ENCODE data around the gene DLGAP1. TPM values are rescaled to one million over a fixed set of nuclear protein-coding genes. Genes with fewer than 3 reads are reported as not detected.

Gene DLGAP1
- polyA plus RNA-seq, 1 donor from 2014 or later, result 4.5 TPM

DNA sequence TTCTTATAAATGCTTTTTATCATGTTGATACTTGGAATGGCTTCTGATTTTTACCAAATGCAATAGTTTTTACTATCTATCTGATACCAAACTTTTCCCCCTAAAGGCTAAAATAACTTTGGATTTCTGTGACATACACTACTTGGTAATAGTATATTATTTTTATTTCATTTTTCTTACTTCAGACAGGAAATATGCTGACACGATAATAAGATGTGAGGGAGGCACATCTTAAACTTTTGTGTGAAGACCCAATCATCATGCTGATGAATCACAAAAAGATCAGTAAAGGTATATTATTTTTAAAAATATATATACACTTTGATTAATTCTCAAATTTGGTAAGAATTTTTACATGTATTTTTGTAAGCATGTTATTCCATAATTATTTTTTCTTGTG lies 882.3 kb downstream of the DLGAP1 start:
- no peaks in the 10 kb centered on the region for H3K36me3 ChIP-seq (ENCODE audit: insufficient read depth, low read length)
- H3K9ac ChIP-seq (ENCODE audit: low read length), result no peak overlapping the region
- H2AFZ ChIP-seq (ENCODE audit: low read depth, low read length), result no peak overlapping the region
- H4K20me1 ChIP-seq (ENCODE audit: insufficient read depth), result no peaks in the 10 kb centered on the region
- H3K27ac ChIP-seq (ENCODE audit: low read length), result no peak overlapping the region
- H3K27me3 ChIP-seq (ENCODE audit: insufficient read depth, low read depth, low read length), result no peaks in the 10 kb centered on the region
- H3K4me3 ChIP-seq (ENCODE audit: low read length), result no peak overlapping the region
- H3K4me2 ChIP-seq (ENCODE audit: low read length), result no peak overlapping the region
- H3K9me3 ChIP-seq (ENCODE audit: low read length), result no peaks in the 10 kb centered on the region
- TF ChIP-seq EZH2 (IDR thresholded peaks at IDR 0.05; ENCODE audit: borderline replicate concordance, insufficient read depth, low read length, poor library complexity, severe bottlenecking) (no peak), TAF1 (IDR thresholded peaks at IDR 0.05; ENCODE audit: low read depth) (no peak), MXI1 (conservative IDR thresholded peaks at IDR 0.05; ENCODE audit: poor library complexity, severe bottlenecking) (no peak), RAD21 (conservative IDR thresholded peaks at IDR 0.05) (no peak), POLR2AphosphoS5 (IDR thresholded peaks at IDR 0.05) (no peak), EP300 (conservative IDR thresholded peaks at IDR 0.05; ENCODE audit: poor library complexity, severe bottlenecking) (no peak), SMC3 (conservative IDR thresholded peaks at IDR 0.05; ENCODE audit: poor library complexity) (no peak)
- TF ChIP-seq, protein P1, sequence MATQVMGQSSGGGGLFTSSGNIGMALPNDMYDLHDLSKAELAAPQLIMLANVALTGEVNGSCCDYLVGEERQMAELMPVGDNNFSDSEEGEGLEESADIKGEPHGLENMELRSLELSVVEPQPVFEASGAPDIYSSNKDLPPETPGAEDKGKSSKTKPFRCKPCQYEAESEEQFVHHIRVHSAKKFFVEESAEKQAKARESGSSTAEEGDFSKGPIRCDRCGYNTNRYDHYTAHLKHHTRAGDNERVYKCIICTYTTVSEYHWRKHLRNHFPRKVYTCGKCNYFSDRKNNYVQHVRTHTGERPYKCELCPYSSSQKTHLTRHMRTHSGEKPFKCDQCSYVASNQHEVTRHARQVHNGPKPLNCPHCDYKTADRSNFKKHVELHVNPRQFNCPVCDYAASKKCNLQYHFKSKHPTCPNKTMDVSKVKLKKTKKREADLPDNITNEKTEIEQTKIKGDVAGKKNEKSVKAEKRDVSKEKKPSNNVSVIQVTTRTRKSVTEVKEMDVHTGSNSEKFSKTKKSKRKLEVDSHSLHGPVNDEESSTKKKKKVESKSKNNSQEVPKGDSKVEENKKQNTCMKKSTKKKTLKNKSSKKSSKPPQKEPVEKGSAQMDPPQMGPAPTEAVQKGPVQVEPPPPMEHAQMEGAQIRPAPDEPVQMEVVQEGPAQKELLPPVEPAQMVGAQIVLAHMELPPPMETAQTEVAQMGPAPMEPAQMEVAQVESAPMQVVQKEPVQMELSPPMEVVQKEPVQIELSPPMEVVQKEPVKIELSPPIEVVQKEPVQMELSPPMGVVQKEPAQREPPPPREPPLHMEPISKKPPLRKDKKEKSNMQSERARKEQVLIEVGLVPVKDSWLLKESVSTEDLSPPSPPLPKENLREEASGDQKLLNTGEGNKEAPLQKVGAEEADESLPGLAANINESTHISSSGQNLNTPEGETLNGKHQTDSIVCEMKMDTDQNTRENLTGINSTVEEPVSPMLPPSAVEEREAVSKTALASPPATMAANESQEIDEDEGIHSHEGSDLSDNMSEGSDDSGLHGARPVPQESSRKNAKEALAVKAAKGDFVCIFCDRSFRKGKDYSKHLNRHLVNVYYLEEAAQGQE (IDR thresholded peaks at IDR 0.05; ENCODE audit: borderline replicate concordance), result no peak
- TF ChIP-seq, protein P2, sequence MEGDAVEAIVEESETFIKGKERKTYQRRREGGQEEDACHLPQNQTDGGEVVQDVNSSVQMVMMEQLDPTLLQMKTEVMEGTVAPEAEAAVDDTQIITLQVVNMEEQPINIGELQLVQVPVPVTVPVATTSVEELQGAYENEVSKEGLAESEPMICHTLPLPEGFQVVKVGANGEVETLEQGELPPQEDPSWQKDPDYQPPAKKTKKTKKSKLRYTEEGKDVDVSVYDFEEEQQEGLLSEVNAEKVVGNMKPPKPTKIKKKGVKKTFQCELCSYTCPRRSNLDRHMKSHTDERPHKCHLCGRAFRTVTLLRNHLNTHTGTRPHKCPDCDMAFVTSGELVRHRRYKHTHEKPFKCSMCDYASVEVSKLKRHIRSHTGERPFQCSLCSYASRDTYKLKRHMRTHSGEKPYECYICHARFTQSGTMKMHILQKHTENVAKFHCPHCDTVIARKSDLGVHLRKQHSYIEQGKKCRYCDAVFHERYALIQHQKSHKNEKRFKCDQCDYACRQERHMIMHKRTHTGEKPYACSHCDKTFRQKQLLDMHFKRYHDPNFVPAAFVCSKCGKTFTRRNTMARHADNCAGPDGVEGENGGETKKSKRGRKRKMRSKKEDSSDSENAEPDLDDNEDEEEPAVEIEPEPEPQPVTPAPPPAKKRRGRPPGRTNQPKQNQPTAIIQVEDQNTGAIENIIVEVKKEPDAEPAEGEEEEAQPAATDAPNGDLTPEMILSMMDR (IDR thresholded peaks at IDR 0.05; ENCODE audit: poor library complexity, severe bottlenecking), result no peak
- no peaks in the 10 kb centered on the region for H3K9me2 ChIP-seq (ENCODE audit: insufficient read depth, low read length)
- H3K79me2 ChIP-seq (replicated peaks; ENCODE audit: insufficient read depth, low read length), result no peaks in the 10 kb centered on the region
- no peaks in the 10 kb centered on the region for H3F3A ChIP-seq (ENCODE audit: insufficient read depth, low read length, poor library complexity, severe bottlenecking)

DNA sequence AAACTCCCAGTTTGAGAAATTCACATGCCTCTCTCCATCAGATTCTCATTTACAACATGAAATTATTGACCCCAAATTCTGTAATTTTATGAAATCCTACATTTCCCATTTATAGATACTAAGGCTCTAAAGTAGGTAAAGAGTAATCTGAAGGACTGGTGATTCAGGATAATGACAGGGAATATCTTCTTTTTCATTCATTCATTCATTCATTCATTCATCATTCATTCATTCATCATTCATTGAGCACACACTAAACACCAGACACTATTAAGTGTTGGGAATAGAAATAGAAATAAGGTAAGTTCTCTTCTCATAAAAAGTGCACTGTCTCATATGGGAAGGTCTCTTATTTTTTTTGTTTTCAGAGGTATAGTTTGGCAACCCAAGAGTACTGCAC lies 888.3 kb downstream of the DLGAP1 start:
- H4K20me1 ChIP-seq (ENCODE audit: insufficient read depth), result no peaks in the 10 kb centered on the region
- no peaks in the 10 kb centered on the region for H3K9me3 ChIP-seq (ENCODE audit: low read length)
- H3K36me3 ChIP-seq (ENCODE audit: insufficient read depth, low read length), result no peaks in the 10 kb centered on the region
- H3K79me2 ChIP-seq (replicated peaks; ENCODE audit: insufficient read depth, low read length), result no peaks in the 10 kb centered on the region
- H3K9ac ChIP-seq (ENCODE audit: low read length), result no peak overlapping the region
- no peaks in the 10 kb centered on the region for H3K27me3 ChIP-seq (ENCODE audit: insufficient read depth, low read depth, low read length)
- H3K9me2 ChIP-seq (ENCODE audit: insufficient read depth, low read length), result no peaks in the 10 kb centered on the region
- TF ChIP-seq MXI1 (conservative IDR thresholded peaks at IDR 0.05; ENCODE audit: poor library complexity, severe bottlenecking) (no peak), TAF1 (IDR thresholded peaks at IDR 0.05; ENCODE audit: low read depth) (no peak), SMC3 (conservative IDR thresholded peaks at IDR 0.05; ENCODE audit: poor library complexity) (no peak), EP300 (conservative IDR thresholded peaks at IDR 0.05; ENCODE audit: poor library complexity, severe bottlenecking) (no peak), POLR2AphosphoS5 (IDR thresholded peaks at IDR 0.05) (no peak), RAD21 (conservative IDR thresholded peaks at IDR 0.05) (no peak), EZH2 (IDR thresholded peaks at IDR 0.05; ENCODE audit: borderline replicate concordance, insufficient read depth, low read length, poor library complexity, severe bottlenecking) (no peak)
- TF ChIP-seq, protein P1 (IDR thresholded peaks at IDR 0.05; ENCODE audit: borderline replicate concordance), result no peak
- TF ChIP-seq, protein P2 (IDR thresholded peaks at IDR 0.05; ENCODE audit: poor library complexity, severe bottlenecking), result no peak
- no peaks in the 10 kb centered on the region for H3F3A ChIP-seq (ENCODE audit: insufficient read depth, low read length, poor library complexity, severe bottlenecking)
- no peak overlapping the region for H3K27ac ChIP-seq (ENCODE audit: low read length)
- no peak overlapping the region for H3K4me2 ChIP-seq (ENCODE audit: low read length)
- no peak overlapping the region for H3K4me3 ChIP-seq (ENCODE audit: low read length)
- no peak overlapping the region for H2AFZ ChIP-seq (ENCODE audit: low read depth, low read length)

Data from neural cell (in vitro differentiated cells).